T-helper 17 cell (primary cell): ENCODE results near the gene RBM39. TPM values are rescaled to one million over a fixed set of nuclear protein-coding genes. Genes with fewer than 3 reads are reported as not detected.
"Not testable (repeated sequence)": the region's sequence is repeated elsewhere in the genome, so short reads cannot be mapped to it uniquely, and the experiment has no call there.

ENCODE experiments used
- ATAC-seq: fragments of 150-1000 bp; cut with Tn5 transposase; 2 replicates; pipeline ENCODE4 v1.10.0; 2021; ENCODE audit warnings: mild to moderate bottlenecking, moderate library complexity
- DNase-seq, 3 donors: peaks; one replicate each; pipeline versions ENCODE4 v3.0.0 to v3.0.0-alpha.2; 2020 to 2021
- H3K9me3 ChIP-seq: one replicate; pipeline ENCODE4 v1.7.0; 2013; ENCODE audit warnings: low read length, mild to moderate bottlenecking; ENCODE audit not compliant: control insufficient read depth, poor library complexity, severe bottlenecking
- H3K27ac Mint-ChIP-seq: one replicate; pipeline ENCODE4 v1.8.0; 2022; ENCODE audit warnings: mild to moderate bottlenecking, moderate library complexity, mixed read lengths
- H3K27me3 Mint-ChIP-seq: one replicate; pipeline ENCODE4 v1.8.0; 2022; ENCODE audit warnings: mixed read lengths
- H3K36me3 Mint-ChIP-seq: one replicate; pipeline ENCODE4 v1.8.0; 2022; ENCODE audit warnings: low read depth, mixed read lengths
- H3K4me1 Mint-ChIP-seq: one replicate; pipeline ENCODE4 v1.8.0; 2022; ENCODE audit warnings: mild to moderate bottlenecking, mixed read lengths
- H3K4me3 Mint-ChIP-seq: one replicate; pipeline ENCODE4 v1.8.0; 2022; ENCODE audit warnings: mild to moderate bottlenecking, moderate library complexity, mixed read lengths
- total RNA-seq, 4 donors: library from RNA in 2 of 4; stranded (reverse) in 2 of 4; gene quantifications; one replicate each; pipeline ENCODE4 v1.2.3 and lab custom pipeline; 2022 to 2026

The RBM39 gene
- total RNA-seq, 2 donors from 2014 or later: 1,047 to 1,109 TPM

DNA sequence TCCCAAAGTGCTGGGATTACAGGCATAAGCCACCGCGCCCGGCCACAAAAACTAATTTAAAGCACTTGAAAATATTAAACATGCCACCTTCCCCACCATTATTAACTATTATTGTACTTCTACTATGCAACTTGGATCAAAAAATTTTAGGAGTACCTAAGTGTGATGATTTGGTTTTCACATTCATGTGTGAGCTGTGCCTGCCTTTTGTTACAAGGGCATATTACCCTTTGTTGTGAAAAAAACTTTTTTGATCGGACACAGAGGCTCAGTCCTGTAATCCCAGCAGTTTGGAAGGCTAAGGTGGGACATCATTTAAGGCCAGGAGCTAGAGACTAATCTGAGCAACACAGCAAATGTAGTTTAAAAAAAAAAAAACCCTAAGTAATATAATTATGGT, 25.7 kb downstream of the RBM39 start:
- no peak for ATAC-seq
- H3K27ac Mint-ChIP-seq: no peak overlapping the region
- no peaks in the 10 kb centered on the region for H3K9me3 ChIP-seq
- peaks cover 8% of the 10 kb centered on the region for H3K36me3 Mint-ChIP-seq
- H3K4me3 Mint-ChIP-seq: no peak overlapping the region
- no peaks in the 10 kb centered on the region for H3K27me3 Mint-ChIP-seq
- no peak for DNase-seq
- peaks cover 36% of the 10 kb centered on the region for H3K4me1 Mint-ChIP-seq

DNA sequence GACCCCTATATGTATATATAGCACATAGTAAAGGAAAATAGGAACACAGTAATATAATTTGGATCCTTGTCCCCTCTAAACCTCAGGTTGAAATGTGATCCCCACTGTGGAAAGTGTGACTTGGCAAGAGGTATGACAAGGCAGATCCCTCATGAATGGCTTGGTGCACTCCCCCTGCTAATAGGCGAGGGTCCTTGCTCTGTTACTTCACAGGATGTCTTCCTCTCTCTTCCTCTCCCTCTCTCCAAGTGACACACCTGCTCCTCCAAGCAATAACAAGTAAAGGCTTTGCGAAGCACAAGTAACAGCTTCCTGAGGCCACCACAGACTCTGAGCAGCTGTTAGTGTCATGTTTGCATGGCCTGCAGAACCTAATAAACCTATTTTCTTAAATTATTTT, 26.4 kb downstream of the RBM39 start:
- Mint-ChIP-seq H3K27me3 (no peaks in the 10 kb centered on the region), H3K36me3 (peaks cover 9% of the 10 kb centered on the region), H3K27ac (peak overlapping the region; percentile 68), H3K4me1 (peaks cover 40% of the 10 kb centered on the region), H3K4me3 (no peak overlapping the region)
- DNase-seq: no peak
- H3K9me3 ChIP-seq: no peaks in the 10 kb centered on the region
- no peak for ATAC-seq

DNA sequence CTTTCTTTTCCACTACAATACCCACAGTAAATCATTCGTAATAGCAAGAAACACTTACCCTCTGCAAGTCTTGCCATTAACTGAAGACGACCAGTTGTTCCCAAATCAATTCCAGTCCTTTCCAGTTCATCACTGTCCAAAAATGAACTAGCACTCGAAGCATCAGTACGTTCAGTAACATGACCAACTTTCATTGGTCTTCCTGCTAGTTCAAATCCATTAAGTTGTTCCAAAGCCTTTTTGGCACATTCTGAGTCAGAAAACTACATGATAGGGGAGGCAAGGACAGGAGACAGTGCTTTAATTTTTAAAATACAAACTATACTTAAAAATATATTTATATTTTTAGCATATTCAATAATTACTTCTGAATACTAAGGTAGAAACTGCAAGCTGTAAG, 27.9 kb downstream of the RBM39 start:
- peaks cover 35% of the 10 kb centered on the region for H3K4me1 Mint-ChIP-seq
- H3K9me3 ChIP-seq: no peaks in the 10 kb centered on the region
- DNase-seq (no peak), ATAC-seq (no peak)
- peaks cover 9% of the 10 kb centered on the region for H3K36me3 Mint-ChIP-seq
- no peaks in the 10 kb centered on the region for H3K27me3 Mint-ChIP-seq
- H3K4me3 Mint-ChIP-seq: no peak overlapping the region
- peak overlapping the region; percentile 80 for H3K27ac Mint-ChIP-seq

DNA sequence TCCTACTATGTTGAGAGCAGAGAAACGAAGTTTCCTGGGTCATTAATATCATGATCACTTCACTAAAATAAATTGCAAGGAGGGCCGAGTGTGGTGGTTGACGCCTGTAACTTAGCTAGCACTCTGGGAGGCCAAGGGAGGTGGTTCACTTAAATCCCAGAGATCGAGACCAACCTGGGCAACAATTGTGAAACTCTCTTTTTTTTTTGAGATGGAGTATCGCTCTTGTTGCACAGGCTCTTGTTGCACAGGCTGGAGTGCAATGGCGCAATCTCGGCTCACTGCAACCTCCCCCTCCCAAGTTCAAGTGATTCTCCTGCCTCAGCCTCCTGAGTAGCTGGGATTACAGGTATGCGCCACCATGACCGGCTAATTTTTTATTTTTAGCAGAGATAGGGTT, 28.9 kb downstream of the RBM39 start:
- not testable (repeated sequence) for DNase-seq, ATAC-seq, H3K4me3 Mint-ChIP-seq, H3K9me3 ChIP-seq, H3K27me3 Mint-ChIP-seq, H3K36me3 Mint-ChIP-seq
- Mint-ChIP-seq H3K27ac (peak overlapping the region; percentile 80), H3K4me1 (peaks cover 36% of the 10 kb centered on the region)

DNA sequence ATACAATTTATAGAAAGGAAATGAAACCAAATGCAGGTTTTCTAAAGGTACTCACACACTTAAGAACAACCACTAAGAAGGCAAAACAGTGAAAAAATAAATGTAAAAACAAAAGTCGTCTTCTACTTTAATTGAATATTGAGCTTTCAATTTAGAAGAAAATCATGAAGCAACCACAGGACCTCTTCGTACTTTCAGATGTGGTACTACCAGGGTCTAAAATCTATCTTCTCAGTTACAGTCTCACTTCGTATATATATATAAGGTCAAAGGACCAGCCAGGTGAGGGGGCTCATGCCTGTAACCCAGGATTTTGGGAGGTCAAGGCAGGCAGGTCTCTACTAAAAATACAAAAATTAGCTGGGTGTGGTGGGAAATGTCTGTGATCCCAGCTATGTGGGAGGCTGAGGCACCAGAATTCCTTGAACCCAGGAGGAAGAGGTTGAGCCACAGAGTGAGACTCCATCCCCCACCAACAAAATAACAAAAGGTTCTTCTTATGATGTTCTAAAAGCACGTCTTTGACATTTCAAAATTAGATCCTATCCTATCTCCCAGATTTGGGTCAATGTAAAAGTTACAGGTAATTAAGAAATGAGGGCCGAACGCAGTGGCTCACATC, 30.4 kb downstream of the RBM39 start:
- peaks cover 34% of the 10 kb centered on the region for H3K4me1 Mint-ChIP-seq
- peak overlapping the region; percentile 80 for H3K27ac Mint-ChIP-seq
- no peaks in the 10 kb centered on the region for H3K27me3 Mint-ChIP-seq
- peaks cover 9% of the 10 kb centered on the region for H3K36me3 Mint-ChIP-seq
- DNase-seq: no peak
- peak overlapping the region; percentile 73 for H3K4me3 Mint-ChIP-seq
- ATAC-seq: peak; percentile 26
- H3K9me3 ChIP-seq: no peaks in the 10 kb centered on the region

DNA sequence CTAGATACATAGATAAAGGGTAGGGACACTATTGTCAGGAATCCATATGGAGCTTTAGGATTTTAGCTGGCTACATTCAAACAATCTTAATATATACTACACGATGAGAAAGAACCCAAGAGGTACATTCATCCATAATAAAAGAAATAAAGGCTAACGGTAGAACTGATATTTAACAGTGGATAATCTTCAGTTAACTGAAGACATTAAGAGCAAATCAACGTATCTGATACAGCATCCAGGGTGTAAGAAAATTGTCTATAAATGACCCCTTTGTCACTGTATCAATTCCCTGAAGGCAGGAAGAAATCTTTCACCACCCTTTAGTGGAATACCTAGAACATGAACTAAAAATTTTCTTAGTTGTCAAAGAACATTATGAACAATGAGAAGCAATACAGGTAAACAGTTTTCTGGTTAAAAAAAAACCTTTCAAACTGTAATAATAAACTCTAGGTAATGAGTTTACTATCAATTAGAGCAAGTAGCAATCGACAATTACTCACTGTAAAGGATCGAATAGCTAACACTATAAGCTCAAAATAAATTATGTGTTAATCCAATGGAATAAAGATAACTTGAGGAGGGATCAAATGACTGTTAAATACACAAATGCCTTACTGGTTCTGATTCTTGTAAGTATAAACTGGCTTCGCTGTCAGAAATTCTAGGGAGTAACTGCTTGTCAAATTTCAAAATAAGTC, 31.0 kb downstream of the RBM39 start:
- H3K36me3 Mint-ChIP-seq: peaks cover 6% of the 10 kb centered on the region
- peak overlapping the region; percentile 73 for H3K4me3 Mint-ChIP-seq
- H3K27me3 Mint-ChIP-seq: no peaks in the 10 kb centered on the region
- DNase-seq (no peak), ATAC-seq (no peak)
- H3K4me1 Mint-ChIP-seq: peaks cover 32% of the 10 kb centered on the region
- peak overlapping the region; percentile 80 for H3K27ac Mint-ChIP-seq
- H3K9me3 ChIP-seq: no peaks in the 10 kb centered on the region

DNA sequence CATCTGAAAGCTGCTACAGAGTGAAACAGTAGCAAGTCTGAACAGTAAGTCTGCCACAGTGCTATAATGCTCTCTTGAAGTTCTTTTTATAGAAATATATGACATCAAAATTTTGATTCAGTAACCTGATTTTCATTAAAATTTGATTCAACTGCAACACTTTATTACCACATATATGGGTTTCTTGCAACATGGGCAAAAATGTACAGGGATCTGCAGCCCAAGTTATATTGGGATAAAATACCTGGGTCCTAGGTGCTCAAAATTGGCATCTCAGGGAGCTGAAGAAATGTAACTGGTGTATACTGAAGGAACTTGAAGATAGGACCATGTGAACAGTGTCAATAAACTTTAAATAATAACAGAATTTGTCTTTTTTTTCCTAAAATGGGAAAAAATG, 32.0 kb downstream of the RBM39 start:
- H3K4me1 Mint-ChIP-seq: peaks cover 27% of the 10 kb centered on the region
- no peaks in the 10 kb centered on the region for H3K9me3 ChIP-seq
- H3K36me3 Mint-ChIP-seq: peaks cover 6% of the 10 kb centered on the region

DNA sequence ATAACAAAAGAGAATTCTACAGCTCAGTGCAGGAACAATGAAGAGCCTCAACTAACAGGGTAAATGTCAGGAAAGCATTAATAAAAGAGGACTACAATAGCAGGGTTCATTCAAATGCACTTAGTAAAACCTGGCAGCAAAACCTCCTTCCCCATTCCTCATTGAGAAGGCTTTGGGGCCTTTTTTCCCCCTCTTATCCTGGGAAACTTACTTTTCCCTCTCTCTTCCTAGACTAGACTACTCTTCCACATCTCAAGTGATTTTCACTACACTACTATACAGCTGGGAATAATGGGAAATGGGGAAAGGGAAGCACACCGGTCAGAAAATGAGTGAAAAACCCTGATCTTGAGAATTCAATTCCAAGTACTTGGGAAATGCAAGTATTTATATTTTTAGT, 32.8 kb downstream of the RBM39 start:
- no peaks in the 10 kb centered on the region for H3K9me3 ChIP-seq
- Mint-ChIP-seq H3K27me3 (no peaks in the 10 kb centered on the region), H3K4me3 (no peak overlapping the region), H3K36me3 (peaks cover 6% of the 10 kb centered on the region), H3K4me1 (peaks cover 30% of the 10 kb centered on the region), H3K27ac (peak overlapping the region; percentile 66)
- no peak for ATAC-seq
- DNase-seq: no peak

More for the DNA sequence above, 32.0 kb downstream of the RBM39 start:
- no peak for DNase-seq
- H3K4me3 Mint-ChIP-seq: no peak overlapping the region
- no peak overlapping the region for H3K27ac Mint-ChIP-seq
- H3K27me3 Mint-ChIP-seq: no peaks in the 10 kb centered on the region
- ATAC-seq: no peak

DNA sequence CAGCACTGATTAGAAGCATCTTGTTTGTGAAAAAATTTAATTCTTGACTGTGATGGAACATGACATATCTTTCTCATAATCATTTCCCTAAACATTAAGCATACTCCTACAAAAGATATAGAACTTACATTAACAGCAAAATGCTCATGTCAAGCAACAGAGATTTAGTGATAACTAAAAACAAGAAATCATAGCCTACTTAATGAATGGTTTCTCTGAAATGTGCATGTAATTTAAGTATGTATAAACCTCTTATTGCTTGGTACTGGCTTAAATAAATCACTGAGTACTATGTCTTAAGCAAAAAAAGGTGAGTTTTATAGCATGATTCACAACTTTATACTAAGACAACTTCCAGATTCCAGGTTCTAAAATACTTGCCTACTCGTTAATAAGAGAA, 33.6 kb downstream of the RBM39 start:
- DNase-seq (no peak), ATAC-seq (no peak)
- Mint-ChIP-seq H3K27me3 (no peaks in the 10 kb centered on the region), H3K4me1 (peaks cover 28% of the 10 kb centered on the region), H3K27ac (peak overlapping the region; percentile 66), H3K36me3 (peaks cover 4% of the 10 kb centered on the region), H3K4me3 (no peak overlapping the region)
- H3K9me3 ChIP-seq: no peaks in the 10 kb centered on the region

DNA sequence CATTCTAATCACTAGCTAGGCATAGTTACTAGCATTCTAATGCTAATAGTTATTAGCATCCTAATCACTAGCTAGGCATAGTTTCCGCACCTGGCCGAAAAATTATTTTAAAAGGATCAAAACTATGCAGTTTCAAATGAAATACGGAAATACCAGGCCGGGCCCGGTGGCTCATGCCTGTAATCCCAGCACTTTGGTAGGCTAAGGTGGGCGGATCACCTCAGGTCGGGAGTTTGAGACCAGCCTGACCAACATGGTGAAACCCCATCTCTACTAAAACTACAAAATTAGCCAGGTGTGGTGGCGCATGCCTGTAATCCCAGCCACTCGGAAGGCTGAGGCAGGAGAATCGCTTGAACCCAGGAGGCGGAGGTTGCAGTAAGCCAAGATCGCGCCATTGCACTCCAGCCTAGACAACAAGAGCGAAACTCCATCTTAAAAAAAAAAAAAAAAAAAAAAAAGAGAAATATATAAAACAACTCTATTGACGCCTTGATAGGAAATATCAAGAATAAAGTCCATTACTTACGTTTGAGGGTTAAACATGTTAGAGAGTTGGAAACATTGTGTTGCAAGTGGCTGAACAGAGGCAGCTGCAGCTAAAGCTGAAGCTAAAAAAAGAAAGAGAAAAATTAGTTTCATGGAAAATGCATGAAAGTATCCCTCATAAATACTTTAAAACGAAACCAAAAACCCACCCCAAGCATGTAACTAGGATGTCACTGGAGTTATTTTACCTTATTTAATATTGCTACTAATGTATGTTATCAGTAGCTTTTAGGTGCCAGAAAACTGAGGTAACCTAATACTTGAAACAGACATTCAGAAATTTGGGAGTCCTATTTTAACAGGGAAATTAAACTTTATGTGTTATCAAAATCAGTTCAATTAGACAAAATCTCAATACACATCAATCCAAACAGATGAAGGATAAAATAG, 35.2 kb downstream of the RBM39 start:
- not testable (repeated sequence) for H3K27me3 Mint-ChIP-seq, ATAC-seq, H3K36me3 Mint-ChIP-seq, DNase-seq, H3K9me3 ChIP-seq, H3K4me3 Mint-ChIP-seq
- peaks cover 25% of the 10 kb centered on the region for H3K4me1 Mint-ChIP-seq
- H3K27ac Mint-ChIP-seq: peak overlapping the region; percentile 63

DNA sequence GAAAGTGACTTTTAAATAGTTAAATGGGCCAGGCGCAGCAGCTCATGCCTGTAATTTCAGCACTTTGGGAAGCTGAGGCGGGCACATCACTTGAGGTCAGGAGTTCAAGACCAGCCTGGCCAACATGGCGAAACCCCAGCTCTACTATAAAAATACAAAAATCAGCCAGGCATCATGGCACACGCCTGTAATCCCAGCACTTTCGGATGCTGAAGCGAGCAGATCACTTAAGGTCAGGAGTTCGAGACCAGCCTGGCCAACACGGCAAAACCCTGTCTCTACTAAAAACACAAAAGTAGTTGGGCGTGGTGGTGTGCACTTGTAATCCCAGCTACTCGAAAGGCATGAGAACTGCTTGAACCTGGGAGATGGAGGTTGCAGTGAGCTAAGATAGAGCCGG, 36.2 kb downstream of the RBM39 start:
- not testable (repeated sequence) for H3K27me3 Mint-ChIP-seq, ATAC-seq, DNase-seq, H3K4me3 Mint-ChIP-seq, H3K36me3 Mint-ChIP-seq, H3K9me3 ChIP-seq
- Mint-ChIP-seq H3K4me1 (peaks cover 17% of the 10 kb centered on the region), H3K27ac (peak overlapping the region; percentile 69)

DNA sequence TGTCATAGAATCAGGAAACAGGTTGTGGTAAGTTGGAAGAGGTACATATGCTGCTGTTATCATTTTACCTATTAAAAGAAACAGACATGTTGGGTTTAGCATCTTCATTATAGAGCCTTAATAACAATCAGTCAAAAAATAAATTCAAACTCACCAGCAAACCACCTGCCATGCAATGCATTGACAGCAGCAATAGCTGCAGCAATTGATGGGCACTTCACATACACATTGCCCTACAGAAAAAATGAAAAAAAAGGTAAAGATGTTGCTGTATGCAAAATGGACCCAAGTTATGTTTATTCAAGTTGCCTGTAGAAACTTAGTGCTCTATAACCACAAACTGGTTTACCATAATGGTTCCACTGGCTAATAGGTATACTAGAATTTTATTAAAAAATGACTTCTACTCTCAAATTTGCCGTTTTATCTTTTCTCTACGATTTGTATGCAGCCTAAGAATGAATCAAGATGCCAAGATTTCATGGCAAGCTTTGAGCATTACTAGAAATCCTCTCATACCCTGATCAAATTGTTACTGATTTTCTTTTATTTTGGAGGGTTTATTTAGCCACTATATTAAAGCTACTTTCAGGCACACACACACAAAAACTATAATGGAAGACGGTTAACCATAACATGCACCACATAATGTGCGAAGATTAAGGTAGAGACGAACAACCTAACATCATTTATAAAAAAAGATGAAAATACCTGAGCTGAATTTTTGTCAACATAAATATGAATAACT, 37.4 kb downstream of the RBM39 start:
- Mint-ChIP-seq H3K4me3 (peak overlapping the region; percentile 63), H3K27ac (peak overlapping the region; percentile 81), H3K27me3 (no peaks in the 10 kb centered on the region), H3K36me3 (no peaks in the 10 kb centered on the region), H3K4me1 (peaks cover 20% of the 10 kb centered on the region)
- no peaks in the 10 kb centered on the region for H3K9me3 ChIP-seq
- ATAC-seq: no peak
- no peak for DNase-seq
